ENCODE measurements around the gene LNP1. TPM values are rescaled to one million over a fixed set of nuclear protein-coding genes. Genes with fewer than 3 reads are reported as not detected.

Gene LNP1
- total RNA-seq, result 2.7 and 4.5 TPM in 2 replicates

GRCh38 chr3:100400780-100401673, at the start of gene LNP1, which contains the start of gene TOMM70:
LNP1 (plus strand) TSS chr3:100401539; CDS start chr3:100429730, 28,191 bp downstream.
TOMM70 (minus strand) TSS chr3:100401089; CDS start chr3:100400949, 140 bp downstream.

DNA sequence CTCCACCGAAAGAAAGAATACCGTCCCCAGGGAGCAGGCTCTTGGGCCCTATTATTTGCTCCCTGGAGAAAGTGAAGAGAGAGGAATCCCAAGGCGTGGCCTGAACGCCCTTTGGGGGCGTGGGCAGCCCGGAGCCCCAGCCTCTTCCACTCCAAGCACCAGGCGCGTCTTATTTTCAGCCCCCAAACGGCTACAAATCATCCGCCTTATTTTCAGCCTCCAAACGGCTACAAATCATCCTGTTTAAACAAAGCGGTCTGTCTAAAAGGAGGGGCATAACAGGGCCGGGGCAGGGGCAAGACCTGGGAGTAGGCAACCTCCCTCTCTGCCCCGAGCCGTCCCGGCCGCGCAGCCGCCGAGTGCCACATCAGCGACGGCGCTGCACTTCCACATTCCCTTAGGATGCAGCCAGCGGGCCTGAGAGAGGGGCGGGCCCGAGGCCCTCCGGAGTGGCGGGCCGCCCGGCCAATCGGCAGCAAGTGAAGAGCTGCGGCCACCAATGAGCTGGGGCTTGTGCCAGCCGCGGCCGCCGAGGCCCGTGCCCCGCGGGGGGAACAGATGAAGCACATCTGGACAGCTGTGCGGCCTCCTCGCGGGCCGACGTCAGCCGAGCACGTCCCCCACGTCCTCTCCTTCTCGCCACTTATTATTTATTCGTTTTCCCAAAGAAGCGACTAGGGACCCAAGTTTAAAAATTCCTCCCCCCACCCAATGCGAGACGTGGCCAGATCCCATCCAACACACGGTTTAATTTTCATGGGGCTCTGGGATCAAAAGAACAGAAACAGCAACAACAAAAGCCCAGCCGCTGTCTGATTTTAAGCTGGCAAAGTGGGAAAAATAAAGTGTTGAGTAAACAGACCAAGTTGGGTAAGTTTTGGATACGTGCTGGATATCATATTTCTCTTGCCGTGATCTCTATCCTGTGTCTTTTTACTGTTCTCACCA, 91.0 kb downstream of the LNP1 start, which contains the start of gene TMEM45A:
Gene TMEM45A, plus strand, starts transcription at position 561 of the 948 bp plus-strand sequence. CDS start 62,593 bp downstream, outside the sequence.

Other genes starting within 250 kb of the LNP1 start
- 26.2 and 35.8 TPM in 2 replicates for gene TBC1D23, start 140.5 kb upstream of the LNP1 start, total RNA-seq
- gene NIT2, start 66.8 kb upstream of the LNP1 start, total RNA-seq, result 13.3 and 19.1 TPM in 2 replicates
- 37.5 and 44.2 TPM in 2 replicates for gene TOMM70, start 450 bp upstream of the LNP1 start, total RNA-seq
- 23.9 and 53.7 TPM in 2 replicates for gene TMEM45A, start 91.1 kb downstream of the LNP1 start, total RNA-seq
- gene ADGRG7, start 208.1 kb downstream of the LNP1 start, total RNA-seq, result not detected in 2 replicates